Mononuclear cell (primary cell): ENCODE results near the gene ST13. TPM values are rescaled to one million over a fixed set of nuclear protein-coding genes. Genes with fewer than 3 reads are reported as not detected.
"Not testable (repeated sequence)": the region's sequence is repeated elsewhere in the genome, so short reads cannot be mapped to it uniquely, and the experiment has no call there.

Experiments
- H3K27me3 ChIP-seq: 2 replicates; pipeline ENCODE4 v1.6.0; 2011; ENCODE audit warnings: low read length, control low read depth; ENCODE audit not compliant: insufficient read depth
- H3K4me1 ChIP-seq: 2 replicates; pipeline ENCODE4 v1.5.1; 2011; ENCODE audit warnings: mild to moderate bottlenecking, low read length, control low read depth; ENCODE audit not compliant: insufficient read depth
- H3K4me3 ChIP-seq: 2 replicates; pipeline ENCODE4 v1.5.1; 2011; ENCODE audit warnings: mild to moderate bottlenecking, low read length, moderate library complexity
- H3K9me3 ChIP-seq: 2 replicates; pipeline ENCODE4 v1.5.1; 2011; ENCODE audit warnings: low read depth, mild to moderate bottlenecking, control low read depth, low read length
- total RNA-seq: library from RNA; depleted of rRNA; stranded (reverse); fragments of >200 nt; gene quantifications from one replicate; pipeline ENCODE4 v1.2.3, GENCODE V29; 2012

Gene ST13
- total RNA-seq, 1 donor = 152 TPM

- not testable (repeated sequence) for H3K4me3 ChIP-seq, H3K4me1 ChIP-seq, H3K9me3 ChIP-seq, H3K27me3 ChIP-seq
Observed at GRCh38 chr22:40781749-40782148, 74.7 kb downstream of the ST13 start.

Other genes with a start within 250 kb of the ST13 start
- gene MRTFA, start 219.9 kb downstream of the ST13 start, total RNA-seq = 40.6 TPM
- not detected for gene MCHR1, start 177.2 kb downstream of the ST13 start, total RNA-seq
- gene SLC25A17, start 37.3 kb downstream of the ST13 start, total RNA-seq = 3.9 TPM
- gene XPNPEP3, start 509 bp upstream of the ST13 start, total RNA-seq = 11.0 TPM
- gene DNAJB7, start 5.5 kb upstream of the ST13 start, total RNA-seq = not detected
- gene RBX1, start 94.7 kb upstream of the ST13 start, total RNA-seq = 24.7 TPM
- gene EP300, start 236.0 kb upstream of the ST13 start, total RNA-seq = 202 TPM